Spleen (tissue), 11 donors: ENCODE measurements around the gene S100A7. TPM values are rescaled to one million over a fixed set of nuclear protein-coding genes. Genes with fewer than 3 reads are reported as not detected.

Experiments used
- DNase-seq: peaks from one replicate; pipeline ENCODE4 v3.0.0-alpha.2; 2020
- H3K27ac ChIP-seq, 8 donors: fragments of 200-600 bp; sonication (generic) in 7 of 8; 1 replicate in 4 of 8; 2 replicates in 4 of 8; pipeline versions ENCODE4 v1.5.0 to v1.8.0; 2016 to 2021; ENCODE audit warnings: inconsistent platforms in 4 of 8, mild to moderate bottlenecking in 4 of 8, moderate library complexity in 1 of 8
- H3K27me3 ChIP-seq, 7 donors: fragments of 200-600 bp; sonication (generic) in 6 of 7; replicated peaks in 1 of 7; 1 replicate in 4 of 7; 2 replicates in 3 of 7; pipeline versions ENCODE4 v1.5.0 to v1.8.0; 2016 to 2021; ENCODE audit warnings: inconsistent platforms in 3 of 7, mild to moderate bottlenecking in 1 of 7
- H3K36me3 ChIP-seq, 6 donors: fragments of 200-600 bp; sonication (generic) in 5 of 6; 1 replicate in 4 of 6; 2 replicates in 2 of 6; pipeline versions ENCODE4 v1.5.0 to v1.8.0; 2016 to 2021; ENCODE audit warnings: inconsistent platforms in 2 of 6
- H3K4me1 ChIP-seq, 6 donors: fragments of 200-600 bp; sonication (generic) in 5 of 6; 1 replicate in 3 of 6; 2 replicates in 3 of 6; pipeline versions ENCODE4 v1.5.0 to v1.8.0; 2016 to 2021; ENCODE audit warnings: inconsistent platforms in 3 of 6
- H3K4me3 ChIP-seq, 8 donors: fragments of 200-600 bp; sonication (generic) in 7 of 8; 1 replicate in 4 of 8; 2 replicates in 4 of 8; pipeline versions ENCODE4 v1.5.0 to v1.8.0; 2016 to 2021; ENCODE audit warnings: inconsistent platforms in 4 of 8, mild to moderate bottlenecking in 4 of 8, moderate library complexity in 2 of 8
- H3K9me3 ChIP-seq, 8 donors: fragments of 200-600 bp; sonication (generic) in 7 of 8; 1 replicate in 4 of 8; 2 replicates in 4 of 8; pipeline versions ENCODE4 v1.5.0 to v1.8.0; 2016 to 2021; ENCODE audit warnings: inconsistent platforms in 4 of 8
- CTCF ChIP-seq, 11 experiments: fragments of 200-600 bp in 7 of 11; fragments of 450-650 bp in 4 of 11; sonication (generic) in 4 of 11; IDR thresholded peaks in 8 of 11; conservative IDR thresholded peaks in 3 of 11; 1 replicate in 7 of 11; 2 replicates in 4 of 11; pipeline versions ENCODE4 v1.4.0 to v1.8.0; 2016 to 2021; ENCODE audit warnings: antibody characterized with exemption in 11 of 11, inconsistent platforms in 4 of 11, mild to moderate bottlenecking in 1 of 11
- POLR2A ChIP-seq, 3 donors: fragments of 450-650 bp; IDR thresholded peaks; one replicate each; pipeline ENCODE4 v1.5.1; 2017; ENCODE audit warnings: antibody characterized with exemption in 3 of 3, mild to moderate bottlenecking in 1 of 3
- POLR2AphosphoS5 ChIP-seq, 3 donors: sonication (generic); formaldehyde crosslinking; IDR thresholded peaks; one replicate each; pipeline ENCODE4 v1.5.1; 2017; ENCODE audit warnings: antibody characterized with exemption in 3 of 3
- WGBS, 5 donors: extraction: QIAGEN DNeasy Blood & Tissue Kit in 3 of 5; methylation state at CpG; one replicate each; pipeline versions ENCODE4 v1.1.5 to v1.1.7; 2013 to 2018; 5-methylcytosine and 5-hydroxymethylcytosine counted together
- intact Hi-C: fragments of 100-400 bp; cut with DNase I; formaldehyde crosslinking; loops from one replicate; pipeline ENCODE4 v1.15.0; 2023; ENCODE audit warnings: low total_unique reads
- polyA plus RNA-seq, 3 donors: library from polyadenylated mRNA; stranded (reverse); fragments of 200-250 nt; gene quantifications; one replicate each; pipeline ENCODE4 v1.2.1, GENCODE V29; 2013
- total RNA-seq, 7 donors: library from RNA; depleted of rRNA in 3 of 7; stranded (reverse); fragments of >200 nt in 3 of 7; fragmentation: NEBNext Ultra II Directional in 4 of 7; extraction: Animal tissue kit (Norgen Biotek cat#: 25700) in 4 of 7; gene quantifications; one replicate each; pipeline versions ENCODE4 v1.1.0 to v1.2.1, GENCODE V29; 2016 to 2021
- donor health status: healthy with polysubstance abuse.
- donor health status: DM: no; HTN: no; CAD: no; lungs with moderate emphysema.
- donor health status: DM: no; HTN: no; CAD: no.
- donor health status: Bipolar disorder and iron deficiency.
- donor health status: healthy.
- donor health status: DM: no; HTN: no; CAD: no.
- donor health status: DM: yes; HTN: yes; CAD: no.

S100A7 gene
- total and polyA plus RNA-seq, 10 donors: not detected

GRCh38 chr1:153438599-153438998 lies 21.9 kb downstream of the S100A7 start:
- no peak for DNase-seq
- Histone ChIP-seq H3K27ac (no peak overlapping the region), H3K4me3 (no peak overlapping the region), H3K36me3 (no peaks in the 10 kb centered on the region), H3K4me1 (no peaks in the 10 kb centered on the region), H3K9me3 (peaks cover 0 to 5% (median 0%) of the 10 kb centered on the region in 8 donors), H3K27me3 (peaks cover 0 to 52% (median 0%) of the 10 kb centered on the region in 7 donors)
- WGBS, 5 donors: 61 to 79% (median 71%) methylated on average over 7 of the region's 7 CpGs
- TF ChIP-seq CTCF (IDR thresholded peaks at IDR 0.05 in 8 of 11, conservative IDR thresholded peaks at IDR 0.05 in 3 of 11) (no peak), POLR2A (IDR thresholded peaks at IDR 0.05) (no peak), POLR2AphosphoS5 (IDR thresholded peaks at IDR 0.05) (no peak)
- intact Hi-C loops: no loop called here

GRCh38 chr1:153437236-153437635 lies 23.2 kb downstream of the S100A7 start:
- H3K9me3 ChIP-seq: no peaks in the 10 kb centered on the region
- intact Hi-C loops: no loop called here
- no peak overlapping the region for H3K4me3 ChIP-seq
- 85 to 90% (median 86%) methylated on average over 4 of the region's 4 CpGs for WGBS, 5 donors
- H3K36me3 ChIP-seq: no peaks in the 10 kb centered on the region
- no peak for DNase-seq
- H3K27me3 ChIP-seq: peaks cover 0 to 54% (median 0%) of the 10 kb centered on the region in 7 donors
- no peak overlapping the region for H3K27ac ChIP-seq
- TF ChIP-seq POLR2AphosphoS5 (IDR thresholded peaks at IDR 0.05) (no peak), POLR2A (IDR thresholded peaks at IDR 0.05) (no peak), CTCF (IDR thresholded peaks at IDR 0.05 in 8 of 11, conservative IDR thresholded peaks at IDR 0.05 in 3 of 11) (no peak)
- no peaks in the 10 kb centered on the region for H3K4me1 ChIP-seq

GRCh38 chr1:153434746-153435455 lies 25.6 kb downstream of the S100A7 start:
- no peak overlapping the region for H3K27ac ChIP-seq
- H3K36me3 ChIP-seq: no peaks in the 10 kb centered on the region
- no peak overlapping the region for H3K4me3 ChIP-seq
- H3K4me1 ChIP-seq: no peaks in the 10 kb centered on the region
- DNase-seq: no peak
- 79 to 87% (median 82%) methylated on average over 11 of the region's 11 CpGs for WGBS, 5 donors
- intact Hi-C loops: no loop called here
- H3K9me3 ChIP-seq: no peaks in the 10 kb centered on the region
- H3K27me3 ChIP-seq: peaks cover 0 to 57% (median 0%) of the 10 kb centered on the region in 7 donors
- TF ChIP-seq POLR2AphosphoS5 (IDR thresholded peaks at IDR 0.05): no peak
- no peak for TF ChIP-seq POLR2A (IDR thresholded peaks at IDR 0.05)
- TF ChIP-seq CTCF (IDR thresholded peaks at IDR 0.05 in 8 of 11, conservative IDR thresholded peaks at IDR 0.05 in 3 of 11): no peak

- H3K36me3 ChIP-seq: no peaks in the 10 kb centered on the region
- H3K27ac ChIP-seq: no peak overlapping the region
- no peaks in the 10 kb centered on the region for H3K4me1 ChIP-seq
- 73 to 76% (median 74%) methylated on average over 9 of the region's 9 CpGs for WGBS, 5 donors
- intact Hi-C loops: no loop called here
- H3K9me3 ChIP-seq: no peaks in the 10 kb centered on the region
- no peak overlapping the region for H3K4me3 ChIP-seq
- TF ChIP-seq CTCF (IDR thresholded peaks at IDR 0.05 in 8 of 11, conservative IDR thresholded peaks at IDR 0.05 in 3 of 11) (no peak), POLR2AphosphoS5 (IDR thresholded peaks at IDR 0.05) (no peak), POLR2A (IDR thresholded peaks at IDR 0.05) (no peak)
- peaks cover 0 to 63% (median 0%) of the 10 kb centered on the region in 7 donors for H3K27me3 ChIP-seq
- no peak for DNase-seq
Measured at GRCh38 chr1:153432874-153433681, 27.4 kb downstream of the S100A7 start.
